ENCODE results near the gene RNPEPL1.

DNA sequence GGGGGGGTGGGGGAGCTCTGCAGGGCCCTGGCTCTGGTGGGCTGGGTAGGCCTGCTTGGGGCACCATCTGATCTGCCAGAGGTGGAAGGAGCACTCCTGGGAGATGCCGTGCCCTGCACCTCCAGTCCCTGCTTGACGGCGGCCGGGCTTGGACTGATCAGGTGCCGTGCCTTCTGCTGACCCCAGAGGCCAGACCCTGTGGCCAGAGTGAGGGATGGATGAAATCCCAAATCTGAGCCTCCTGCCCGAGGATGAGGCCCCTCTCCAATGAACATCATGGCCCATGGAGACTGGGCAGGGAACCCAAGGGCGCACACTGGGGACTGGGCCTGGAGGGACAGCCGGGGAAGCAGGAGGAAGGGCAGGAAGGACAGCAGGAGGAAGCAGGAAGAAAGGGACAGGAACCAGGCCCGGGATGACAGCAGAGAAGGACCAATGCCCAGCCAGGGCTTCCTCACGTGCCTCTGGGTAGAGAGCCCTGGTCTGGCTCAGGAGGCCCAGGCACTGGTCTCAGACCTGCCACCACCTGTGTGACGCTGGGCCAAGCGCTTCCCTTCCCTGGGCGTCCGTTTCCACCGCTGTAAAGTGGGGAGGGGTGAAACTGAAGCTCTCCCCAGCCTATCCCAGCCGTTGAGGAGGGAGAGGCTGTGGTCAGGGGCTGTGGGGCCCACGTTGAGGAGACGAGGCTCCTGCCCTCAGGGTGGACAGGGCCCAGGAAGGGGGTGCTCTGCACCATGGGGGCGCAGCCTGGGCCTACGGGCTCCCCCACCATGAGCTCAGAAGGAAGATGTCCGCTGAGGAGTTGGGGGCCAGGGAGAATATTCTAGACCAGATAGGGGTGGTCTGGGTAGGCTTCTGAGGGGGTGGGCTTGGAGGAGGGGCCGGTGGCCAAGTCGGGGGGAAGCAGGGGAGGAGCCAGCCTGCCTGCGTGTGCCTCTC is 56.0 kb downstream of the RNPEPL1 start:
- TF ChIP-seq POLR2AphosphoS5 (IDR thresholded peaks at IDR 0.05; ENCODE audit: borderline replicate concordance, low read depth, low read length) (no peak), EZH2 (IDR thresholded peaks at IDR 0.05) (no peak)

Measured in SK-N-MC (cell line).